Osteocyte (in vitro differentiated cells): ENCODE measurements around the gene S100Z. TPM values are rescaled to one million over a fixed set of nuclear protein-coding genes. Genes with fewer than 3 reads are reported as not detected.
"Not testable (repeated sequence)": the region's sequence is repeated elsewhere in the genome, so short reads cannot be mapped to it uniquely, and the experiment has no call there.

Experiments used
- DNase-seq: peaks from one replicate; pipeline ENCODE4 v3.0.0; 2021; ENCODE audit warnings: mixed read lengths; ENCODE audit not compliant: unreplicated experiment; ENCODE audit errors: extremely low spot score
- H3K27ac Mint-ChIP-seq: one replicate; pipeline ENCODE4 v1.8.0; 2021; ENCODE audit warnings: mild to moderate bottlenecking, mixed read lengths; ENCODE audit not compliant: unreplicated experiment
- H3K27me3 Mint-ChIP-seq: one replicate; pipeline ENCODE4 v1.8.0; 2021; ENCODE audit warnings: mixed read lengths; ENCODE audit not compliant: unreplicated experiment
- H3K36me3 Mint-ChIP-seq: one replicate; pipeline ENCODE4 v1.8.0; 2021; ENCODE audit warnings: mixed read lengths; ENCODE audit not compliant: unreplicated experiment
- H3K4me1 Mint-ChIP-seq: one replicate; pipeline ENCODE4 v1.8.0; 2021; ENCODE audit warnings: mixed read lengths; ENCODE audit not compliant: unreplicated experiment
- H3K4me3 Mint-ChIP-seq: one replicate; pipeline ENCODE4 v1.8.0; 2021; ENCODE audit warnings: mild to moderate bottlenecking, moderate library complexity, mixed read lengths; ENCODE audit not compliant: unreplicated experiment
- H3K9me3 Mint-ChIP-seq: one replicate; pipeline ENCODE4 v1.8.0; 2021; ENCODE audit warnings: mixed read lengths; ENCODE audit not compliant: unreplicated experiment
- CTCF ChIP-seq: fragments of 200-600 bp; sonication (generic); IDR thresholded peaks from 2 replicates; pipeline ENCODE4 v1.5.0; 2021; ENCODE audit warnings: antibody characterized with exemption, mild to moderate bottlenecking, moderate library complexity
- total RNA-seq: library from RNA; stranded (reverse); gene quantifications from 2 replicates; pipeline ENCODE4 v1.2.1, GENCODE V29; 2021

The S100Z gene
- total RNA-seq, 1 donor from 2014 or later, result not detected

- Mint-ChIP-seq H3K4me3 (no peak overlapping the region), H3K9me3 (no peaks in the 10 kb centered on the region)
- no peak for DNase-seq
These were observed 830 bp downstream of the S100Z start for GRCh38 chr5:76850543-76851145.

GRCh38 chr5:76851728-76852369 lies 2.0 kb downstream of the S100Z start:
- no peaks in the 10 kb centered on the region for H3K27me3 Mint-ChIP-seq
- H3K27ac Mint-ChIP-seq, result no peak overlapping the region
- no peak for DNase-seq
- no peaks in the 10 kb centered on the region for H3K9me3 Mint-ChIP-seq
- H3K4me3 Mint-ChIP-seq, result no peak overlapping the region
- no peaks in the 10 kb centered on the region for H3K36me3 Mint-ChIP-seq
- no peaks in the 10 kb centered on the region for H3K4me1 Mint-ChIP-seq
- no peak for TF ChIP-seq CTCF

More at GRCh38 chr5:76850543-76851145, 830 bp downstream of the S100Z start:
- Mint-ChIP-seq H3K27me3 (no peaks in the 10 kb centered on the region), H3K36me3 (no peaks in the 10 kb centered on the region), H3K27ac (no peak overlapping the region), H3K4me1 (no peaks in the 10 kb centered on the region)
- TF ChIP-seq CTCF, result no peak

GRCh38 chr5:76852772-76853171 lies 3.0 kb downstream of the S100Z start:
- Mint-ChIP-seq H3K27ac (no peak overlapping the region), H3K36me3 (no peaks in the 10 kb centered on the region), H3K4me3 (no peak overlapping the region), H3K27me3 (no peaks in the 10 kb centered on the region), H3K9me3 (no peaks in the 10 kb centered on the region), H3K4me1 (no peaks in the 10 kb centered on the region)
- no peak for DNase-seq
- no peak for TF ChIP-seq CTCF

- H3K4me3 Mint-ChIP-seq, H3K4me1 Mint-ChIP-seq, DNase-seq, H3K36me3 Mint-ChIP-seq, H3K27me3 Mint-ChIP-seq, H3K27ac Mint-ChIP-seq, H3K9me3 Mint-ChIP-seq: not testable (repeated sequence)
These were observed 3.9 kb downstream of the S100Z start for GRCh38 chr5:76853741-76854140.

- no peak for TF ChIP-seq CTCF
- DNase-seq, result no peak
- Mint-ChIP-seq H3K27me3 (no peaks in the 10 kb centered on the region), H3K9me3 (no peaks in the 10 kb centered on the region), H3K27ac (no peak overlapping the region), H3K36me3 (no peaks in the 10 kb centered on the region), H3K4me3 (no peak overlapping the region), H3K4me1 (no peaks in the 10 kb centered on the region)
These were observed 4.8 kb downstream of the S100Z start for GRCh38 chr5:76854644-76855043.

- H3K4me1 Mint-ChIP-seq, DNase-seq, H3K36me3 Mint-ChIP-seq, H3K4me3 Mint-ChIP-seq, H3K27me3 Mint-ChIP-seq, H3K9me3 Mint-ChIP-seq, H3K27ac Mint-ChIP-seq: not testable (repeated sequence)
These were observed 5.7 kb downstream of the S100Z start for GRCh38 chr5:76855501-76855900.
